ENCODE results near the gene TSEN54. TPM values are rescaled to one million over a fixed set of nuclear protein-coding genes. Genes with fewer than 3 reads are reported as not detected.

Gene TSEN54
- total RNA-seq, 1 experiment from 2014 or later = 44.5 TPM

- Mint-ChIP-seq H3K27me3 (ENCODE audit: low read depth) (no peaks in the 10 kb centered on the region), H3K9me3 (no peaks in the 10 kb centered on the region), H3K4me1 (peaks cover 3 to 14% of the 10 kb centered on the region in 2 experiments; a peak in 3 of 4 replicates), H3K27ac (peak overlapping the region in 1 of 3 experiments; percentile 59; a peak in 1 of 7 replicates), H3K4me3 (no peak overlapping the region), H3K36me3 (ENCODE audit: insufficient read depth in 1 of 3, low read depth in 3 of 3) (peaks cover 3 to 26% (median 13%) of the 10 kb centered on the region in 3 experiments; a peak in 6 of 7 replicates)
- Histone ChIP-seq H3K56ac (ENCODE audit: insufficient read length, low read depth, low read length) (no peak overlapping the region), H4K5ac (ENCODE audit: insufficient read length, low read depth, low read length) (no peak overlapping the region), H3K27me3 (ENCODE audit: insufficient read depth, low read length) (no peaks in the 10 kb centered on the region), H3K18ac (ENCODE audit: insufficient read length, low read depth, low read length) (no peak overlapping the region), H3K79me2 (ENCODE audit: insufficient read depth, low read length) (no peaks in the 10 kb centered on the region), H2AFZ (ENCODE audit: low read length) (no peak overlapping the region), H4K91ac (ENCODE audit: insufficient read length, low read depth, low read length) (no peak overlapping the region), H3K27ac (ENCODE audit: insufficient read length, low read depth, low read length) (no peak overlapping the region), H3K4me1 (ENCODE audit: insufficient read depth, low read length) (no peaks in the 10 kb centered on the region), H3K9me3 (ENCODE audit: control insufficient read depth, low read depth, low read length) (no peaks in the 10 kb centered on the region), H3K9ac (ENCODE audit: extremely low read depth, insufficient read length, low read length) (no peak overlapping the region), H2BK15ac (ENCODE audit: low read depth, low read length) (no peak overlapping the region), H3K23me2 (ENCODE audit: insufficient read length, low read depth, low read length, poor library complexity, severe bottlenecking) (no peaks in the 10 kb centered on the region), H2BK12ac (ENCODE audit: insufficient read length, low read depth, low read length) (no peak overlapping the region), H4K20me1 (ENCODE audit: control insufficient read depth, insufficient read depth, insufficient read length) (no peaks in the 10 kb centered on the region), H3K4ac (ENCODE audit: low read depth, low read length) (no peak overlapping the region), H2BK120ac (ENCODE audit: low read depth, low read length, poor library complexity, severe bottlenecking) (no peak overlapping the region), H2BK5ac (ENCODE audit: insufficient read length, low read length) (no peak overlapping the region), H2AK5ac (ENCODE audit: insufficient read length, low read length) (no peak overlapping the region), H4K8ac (replicated peaks; ENCODE audit: insufficient read length, low read depth, low read length) (no peak overlapping the region), H2BK20ac (ENCODE audit: low read depth, low read length, poor library complexity, severe bottlenecking) (no peak overlapping the region), H3K23ac (ENCODE audit: insufficient read length, low read depth, low read length) (no peak overlapping the region), H3T11ph (ENCODE audit: low read length) (no peak overlapping the region), H3K4me2 (ENCODE audit: insufficient read depth, insufficient read length, low read length) (no peak overlapping the region), H3K79me1 (ENCODE audit: insufficient read depth, low read depth, low read length, poor library complexity, severe bottlenecking) (no peaks in the 10 kb centered on the region), H3K14ac (ENCODE audit: insufficient read depth, low read length) (no peak overlapping the region)
- DNase-seq = no peak
- TF ChIP-seq CTCF (conservative IDR thresholded peaks at IDR 0.05) = no peak
- WGBS (ENCODE audit: extremely low coverage, insufficient read length, low lambda C conversion rate) = no CpG with 5 or more reads among the region's 10 CpGs
Observed at GRCh38 chr17:75536366-75536765, 20.0 kb downstream of the TSEN54 start.

All from H9 (cell line).